ENCODE measurements around the gene BLOC1S4.

The BLOC1S4 gene

DNA sequence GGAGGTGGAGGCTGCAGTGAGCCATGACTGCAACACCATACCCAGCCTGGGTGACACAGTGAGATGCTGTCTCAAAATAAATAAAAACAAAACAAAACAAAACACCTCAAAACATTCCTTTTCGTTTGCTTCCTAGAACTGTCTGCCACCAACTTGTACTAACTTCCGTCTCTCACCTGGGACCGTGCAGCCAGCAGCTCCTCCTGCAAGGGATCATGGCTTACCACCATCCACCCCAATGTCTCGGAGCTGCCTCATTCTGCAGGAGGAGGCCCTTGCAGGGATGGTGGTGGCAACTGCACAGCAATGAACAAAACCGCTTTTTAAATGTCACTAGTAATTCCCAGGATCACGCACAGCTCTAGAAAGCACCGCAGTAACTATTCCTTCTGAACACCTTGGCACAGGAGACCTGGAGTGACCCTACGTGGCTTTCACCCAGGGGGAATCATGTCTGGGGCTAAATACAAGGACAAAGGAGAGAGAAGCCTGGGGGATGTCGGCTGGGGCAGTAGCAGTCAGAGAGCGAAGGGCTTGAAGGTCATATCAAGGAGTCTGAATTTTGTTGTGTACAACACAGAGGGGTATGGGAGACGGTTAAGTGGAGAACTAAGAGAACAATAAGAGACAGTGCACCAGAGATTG lies 49.1 kb downstream of the BLOC1S4 start:
- DNase-seq (ENCODE audit: low spot score): no peak

DNA sequence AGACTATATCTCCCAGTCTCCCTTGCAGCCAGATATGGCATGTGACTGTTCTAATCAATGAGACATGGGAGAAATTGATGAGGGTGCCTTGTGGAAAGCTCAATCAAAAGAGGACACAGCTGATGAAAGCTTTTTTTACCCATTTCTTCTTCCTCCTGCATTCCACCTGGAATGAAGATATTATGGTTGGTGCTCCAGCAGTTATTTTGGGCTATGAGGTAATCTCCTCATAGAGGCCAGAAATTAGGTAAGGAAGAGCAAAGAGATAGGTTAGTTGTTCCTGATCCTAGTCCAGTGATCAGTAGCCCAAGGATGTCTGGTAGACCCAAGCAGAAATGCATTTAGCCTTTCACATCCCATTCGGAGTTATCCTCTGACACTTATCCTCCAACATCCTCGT lies 49.7 kb downstream of the BLOC1S4 start:
- DNase-seq (ENCODE audit: low spot score): no peak
